Mesenchymal stem cell (in vitro differentiated cells and primary cell): ENCODE measurements around the gene AFAP1.
"Not testable (repeated sequence)": the region's sequence is repeated elsewhere in the genome, so short reads cannot be mapped to it uniquely, and the experiment has no call there.

ENCODE experiments used
- DNase-seq: peaks from one replicate; pipeline ENCODE4 v3.0.0-alpha.2; 2013
- H2AFZ ChIP-seq: one replicate; pipeline ENCODE4 v1.6.1; 2013; ENCODE audit warnings: low read depth, mild to moderate bottlenecking, control low read depth, inconsistent platforms, low read length, moderate library complexity
- H2AK5ac ChIP-seq: 2 replicates; pipeline ENCODE4 v1.6.1; 2013; ENCODE audit warnings: low read length, moderate library complexity, mild to moderate bottlenecking, inconsistent platforms; ENCODE audit not compliant: severe bottlenecking
- H2BK120ac ChIP-seq: one replicate; pipeline ENCODE4 v1.6.1; 2013; ENCODE audit warnings: low read depth, mild to moderate bottlenecking, inconsistent platforms, low read length, moderate library complexity
- H2BK12ac ChIP-seq, 2 experiments: one replicate each; pipeline ENCODE4 v1.6.1; 2013; ENCODE audit warnings: inconsistent platforms in 2 of 2, low read length in 2 of 2, mild to moderate bottlenecking in 2 of 2, moderate library complexity in 2 of 2, control low read depth in 1 of 2
- H2BK15ac ChIP-seq: one replicate; pipeline ENCODE4 v1.6.1; 2013; ENCODE audit warnings: mild to moderate bottlenecking, low read depth, inconsistent platforms; ENCODE audit not compliant: poor library complexity, severe bottlenecking
- H2BK5ac ChIP-seq: 2 replicates; pipeline ENCODE4 v1.6.1; 2013; ENCODE audit warnings: low read depth, mild to moderate bottlenecking, low read length, control low read depth, inconsistent platforms; ENCODE audit not compliant: poor library complexity, severe bottlenecking
- H3K14ac ChIP-seq, 2 experiments: one replicate each; pipeline ENCODE4 v1.6.1; 2013; ENCODE audit warnings: inconsistent platforms in 2 of 2, low read length in 2 of 2, control low read depth in 1 of 2, mild to moderate bottlenecking in 1 of 2, moderate library complexity in 1 of 2
- H3K18ac ChIP-seq, 2 experiments: one replicate each; pipeline ENCODE4 v1.6.1; 2013; ENCODE audit warnings: inconsistent platforms in 2 of 2, low read length in 2 of 2, control low read depth in 1 of 2, low read depth in 1 of 2, mild to moderate bottlenecking in 1 of 2
- H3K23ac ChIP-seq, 2 experiments: one replicate each; pipeline ENCODE4 v1.6.1; 2013; ENCODE audit warnings: inconsistent platforms in 2 of 2, low read length in 2 of 2, mild to moderate bottlenecking in 2 of 2, moderate library complexity in 2 of 2, control low read depth in 1 of 2
- H3K27ac ChIP-seq: 2 replicates; pipeline ENCODE4 v1.5.1; 2013; ENCODE audit warnings: mild to moderate bottlenecking, moderate library complexity, low read length, control low read depth, inconsistent platforms; ENCODE audit not compliant: poor library complexity, severe bottlenecking
- H3K27me3 ChIP-seq, 2 experiments: 2 replicates each; pipeline versions ENCODE4 v1.6.1 to v1.7.0; 2013; ENCODE audit warnings: low read length in 2 of 2, mild to moderate bottlenecking in 2 of 2, moderate library complexity in 2 of 2, control low read depth in 1 of 2, inconsistent platforms in 1 of 2; ENCODE audit not compliant: control insufficient read depth in 1 of 2, insufficient read depth in 1 of 2
- H3K36me3 ChIP-seq, 2 experiments: 2 replicates each; pipeline versions ENCODE4 v1.6.1 to v1.7.0; 2013; ENCODE audit warnings: low read length in 2 of 2, control low read depth in 1 of 2, inconsistent platforms in 1 of 2, low read depth in 1 of 2, mild to moderate bottlenecking in 1 of 2; ENCODE audit not compliant: insufficient read depth in 2 of 2, control insufficient read depth in 1 of 2
- H3K4ac ChIP-seq, 2 experiments: one replicate each; pipeline ENCODE4 v1.6.1; 2013; ENCODE audit warnings: inconsistent platforms in 2 of 2, low read length in 2 of 2, mild to moderate bottlenecking in 2 of 2, moderate library complexity in 2 of 2, control low read depth in 1 of 2, low read depth in 1 of 2
- H3K4me1 ChIP-seq: 2 replicates; pipeline ENCODE4 v1.6.1; 2013; ENCODE audit warnings: low read depth, low read length, control low read depth; ENCODE audit not compliant: control insufficient read depth, insufficient read depth
- H3K4me2 ChIP-seq: 2 replicates; pipeline ENCODE4 v1.6.1; 2013; ENCODE audit warnings: low read length, mild to moderate bottlenecking, inconsistent platforms; ENCODE audit not compliant: poor library complexity, severe bottlenecking
- H3K4me3 ChIP-seq, 2 experiments: 2 replicates each; pipeline versions ENCODE4 v1.5.1 to v1.7.0; 2013; ENCODE audit warnings: low read length in 2 of 2, mild to moderate bottlenecking in 2 of 2, control low read depth in 1 of 2, low read depth in 1 of 2; ENCODE audit not compliant: insufficient read depth in 1 of 2
- H3K79me1 ChIP-seq: replicated peaks from 2 replicates; pipeline ENCODE4 v1.6.1; 2013; ENCODE audit warnings: mild to moderate bottlenecking, control low read depth, low read length, inconsistent platforms; ENCODE audit not compliant: poor library complexity, severe bottlenecking
- H3K9ac ChIP-seq: 2 replicates; pipeline ENCODE4 v1.7.0; 2013; ENCODE audit warnings: mild to moderate bottlenecking, low read length, moderate library complexity
- H3K9me3 ChIP-seq: 2 replicates; pipeline ENCODE4 v1.7.0; 2013; ENCODE audit warnings: mild to moderate bottlenecking, low read length; ENCODE audit not compliant: control insufficient read depth
- H4K8ac ChIP-seq: one replicate; pipeline ENCODE4 v1.6.1; 2013; ENCODE audit warnings: inconsistent platforms, mild to moderate bottlenecking, low read length, moderate library complexity
- H4K91ac ChIP-seq: one replicate; pipeline ENCODE4 v1.6.1; 2013; ENCODE audit warnings: mild to moderate bottlenecking, low read length, inconsistent platforms
- WGBS: methylation state at CpG from one replicate; pipeline ENCODE4 v1.1.7; 2013; ENCODE audit warnings: mixed read lengths; 5-methylcytosine and 5-hydroxymethylcytosine counted together

Gene AFAP1

GRCh38 chr4:7944599-7945220 is 5.0 kb upstream of the AFAP1 start:
- Histone ChIP-seq H4K91ac (no peak overlapping the region), H3K27ac (peak overlapping the region; percentile 55), H4K8ac (no peak overlapping the region), H3K9me3 (no peaks in the 10 kb centered on the region), H2BK12ac (no peak overlapping the region), H3K9ac (no peak overlapping the region), H2BK5ac (no peak overlapping the region), H3K4me3 (no peak overlapping the region), H3K79me1 (no peaks in the 10 kb centered on the region), H2AK5ac (no peak overlapping the region), H2AFZ (no peak overlapping the region), H3K14ac (no peak overlapping the region), H3K36me3 (no peaks in the 10 kb centered on the region), H3K18ac (no peak overlapping the region), H3K4ac (no peak overlapping the region), H3K4me1 (peaks cover 21% of the 10 kb centered on the region), H3K4me2 (no peak overlapping the region), H2BK15ac (no peak overlapping the region), H2BK120ac (no peak overlapping the region), H3K27me3 (no peaks in the 10 kb centered on the region), H3K23ac (no peak overlapping the region)
- no peak for DNase-seq
- 88% methylated on average over 2 of the region's 5 CpGs for WGBS

DNA sequence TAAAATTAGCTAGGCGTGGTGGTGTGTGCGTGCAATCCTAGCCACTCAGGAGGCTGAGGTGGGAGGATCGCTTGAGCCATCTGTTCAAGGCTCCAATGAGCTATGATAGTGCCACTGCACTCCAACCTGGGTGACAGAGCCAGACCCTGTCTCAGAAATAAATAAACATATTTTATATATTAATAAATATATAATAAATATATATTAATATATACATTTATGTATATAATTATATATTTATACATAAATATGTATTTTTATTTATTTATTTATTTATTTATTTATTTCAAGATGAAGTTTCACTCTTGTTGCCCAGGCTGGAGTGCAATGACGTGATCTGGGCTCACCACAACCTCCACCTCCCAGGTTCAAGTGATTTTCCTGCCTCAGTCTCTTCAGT is 4.0 kb upstream of the AFAP1 start:
- not testable (repeated sequence) for H3K14ac ChIP-seq, H3K23ac ChIP-seq, H3K27ac ChIP-seq, H2BK12ac ChIP-seq, H3K18ac ChIP-seq, H2BK5ac ChIP-seq, H3K36me3 ChIP-seq, H4K8ac ChIP-seq, H3K79me1 ChIP-seq, H3K4me2 ChIP-seq, H3K9ac ChIP-seq, H2BK15ac ChIP-seq, DNase-seq, H3K4me3 ChIP-seq, H2BK120ac ChIP-seq, H4K91ac ChIP-seq, H2AFZ ChIP-seq, H2AK5ac ChIP-seq, H3K9me3 ChIP-seq, H3K4ac ChIP-seq, H3K27me3 ChIP-seq
- WGBS, result 100% methylated on average over 4 of the region's 4 CpGs
- H3K4me1 ChIP-seq, result peaks cover 21% of the 10 kb centered on the region

- Histone ChIP-seq H3K4me1 (peaks cover 21% of the 10 kb centered on the region), H3K36me3 (no peaks in the 10 kb centered on the region)
These were observed 3.5 kb upstream of the AFAP1 start for GRCh38 chr4:7943211-7943610.

DNA sequence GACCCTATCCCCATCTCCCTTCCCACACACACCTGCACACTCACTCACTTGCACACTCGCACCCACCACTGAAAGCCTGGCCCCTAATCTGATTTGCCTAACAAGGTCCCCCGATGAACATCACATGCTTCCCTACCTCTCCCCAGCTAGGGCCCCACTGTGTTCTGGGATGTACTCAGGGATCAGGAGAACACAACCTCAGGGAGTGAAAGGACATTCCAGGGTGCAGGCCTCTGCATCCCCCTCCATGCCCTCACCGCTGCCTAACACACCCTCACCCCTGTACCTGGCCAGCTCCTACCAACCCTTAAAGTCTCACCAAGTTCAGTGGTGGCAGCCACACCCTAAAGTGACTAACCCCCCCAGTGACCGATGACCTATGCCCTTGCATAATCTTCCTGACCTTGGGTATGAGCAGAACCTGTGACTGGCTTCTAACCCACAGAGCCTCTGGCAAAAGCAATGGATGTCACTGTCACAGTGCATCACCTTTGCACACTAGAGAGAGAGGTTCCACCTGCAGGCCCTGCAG is 2.4 kb upstream of the AFAP1 start:
- Histone ChIP-seq H3K79me1 (peaks cover 4% of the 10 kb centered on the region), H3K4me3 (no peak overlapping the region), H2BK120ac (no peak overlapping the region), H3K14ac (no peak overlapping the region), H3K27me3 (no peaks in the 10 kb centered on the region), H3K18ac (no peak overlapping the region), H3K9me3 (no peaks in the 10 kb centered on the region), H2BK5ac (no peak overlapping the region), H2BK12ac (peak overlapping the region in 1 of 2 experiments; percentile 21), H2AFZ (no peak overlapping the region), H3K27ac (no peak overlapping the region), H3K36me3 (no peaks in the 10 kb centered on the region), H4K91ac (peak overlapping the region; percentile 54), H2AK5ac (peak overlapping the region; percentile 40), H2BK15ac (no peak overlapping the region), H4K8ac (no peak overlapping the region), H3K9ac (no peak overlapping the region), H3K4me1 (peaks cover 21% of the 10 kb centered on the region), H3K4ac (no peak overlapping the region), H3K23ac (no peak overlapping the region), H3K4me2 (no peak overlapping the region)
- 93% methylated on average over 4 of the region's 4 CpGs for WGBS
- no peak for DNase-seq

More at GRCh38 chr4:7943211-7943610, 3.5 kb upstream of the AFAP1 start:
- Histone ChIP-seq H3K9me3 (no peaks in the 10 kb centered on the region), H4K91ac (no peak overlapping the region), H2AK5ac (peak overlapping the region; percentile 15), H3K18ac (no peak overlapping the region), H4K8ac (no peak overlapping the region), H3K4ac (no peak overlapping the region), H3K79me1 (peaks cover 4% of the 10 kb centered on the region), H3K23ac (no peak overlapping the region), H2AFZ (no peak overlapping the region), H3K27ac (no peak overlapping the region), H3K4me3 (no peak overlapping the region), H2BK5ac (peak overlapping the region; percentile 39), H3K27me3 (no peaks in the 10 kb centered on the region), H3K9ac (no peak overlapping the region), H2BK15ac (no peak overlapping the region), H2BK12ac (no peak overlapping the region), H3K4me2 (no peak overlapping the region), H3K14ac (no peak overlapping the region), H2BK120ac (no peak overlapping the region)
- 95% methylated on average over 5 of the region's 8 CpGs for WGBS
- DNase-seq, result no peak
